Heart left ventricle (tissue), 13 donors: Measurements from ENCODE around the gene CFAP65.

Experiments
- CTCF ChIP-seq, 12 donors: fragments of 200-600 bp; sonication (generic) in 4 of 12; IDR thresholded peaks; one replicate each; pipeline versions ENCODE4 v1.5.0 to v1.8.0; 2018 to 2022; ENCODE audit warnings: antibody characterized with exemption in 12 of 12, mild to moderate bottlenecking in 5 of 12
- POLR2A ChIP-seq, 2 donors: fragments of 450-650 bp; IDR thresholded peaks; one replicate each; pipeline ENCODE4 v1.6.1; 2017; ENCODE audit warnings: antibody characterized with exemption in 2 of 2, mild to moderate bottlenecking in 2 of 2, moderate library complexity in 2 of 2
- donor health status: ischemic (EF 13 %, LVEDD 7.1; RV severe dilation, severe dysfunction).
- donor health status: DM: no; HTN: yes; CAD: no.
- donor health status: DM: no; HTN: no; CAD: no.
- donor health status: ischemic (EF 25% LVEDD 6.9; RV normal size, moderate dysfunction).
- donor health status: ischemic (EF 25% LVEDD 5.7; RV mildly dilated, moderate dysfunction).
- donor health status: ischemic (EF 35%, LVEDD 5.7; RV mildly dilated, moderate dysfunction).
- donor health status: nonischemic (EF 11% LVEDD 7.7; RV severe dilation, severe dysfunction).
- donor health status: DM: yes; HTN: yes; CAD: no.
- donor health status: PGD.
- donor health status: ischemic (EF 29% LVEDD 5.4; RV normal size, mild dysfunction).
- donor health status: nonischemic (EF 23%, LVEDD 6.1; RV moderate dilation, normal function).

DNA sequence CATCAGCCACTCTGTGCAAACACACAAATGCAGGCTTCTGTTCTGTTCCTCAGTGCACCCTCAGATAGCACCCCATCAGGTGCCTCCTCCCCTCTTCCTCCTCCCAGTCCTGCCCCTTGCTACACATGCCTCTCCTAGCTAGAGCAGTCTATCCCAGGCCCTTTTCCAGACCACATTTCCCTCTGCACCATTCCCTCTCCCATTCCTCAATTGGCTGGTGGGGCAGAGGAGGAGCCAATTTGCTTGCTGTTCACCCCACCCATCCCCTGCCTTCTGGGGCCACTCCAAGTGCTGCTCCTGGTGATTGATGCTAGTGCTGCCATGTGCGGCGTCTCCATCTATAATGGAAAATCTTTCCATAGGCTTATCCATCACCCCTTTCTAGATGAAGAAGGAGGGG lies 5.4 kb downstream of the CFAP65 start:
- TF ChIP-seq CTCF (IDR thresholded peaks at IDR 0.05) (no peak), POLR2A (IDR thresholded peaks at IDR 0.05) (no peak)
